Erythroblast (primary cell): Measurements from ENCODE around the gene MAMDC2.

Source experiments
- GATA1 ChIP-seq: IDR thresholded peaks from 2 replicates; pipeline ENCODE4 v1.6.1; 2011; ENCODE audit warnings: low read depth, mild to moderate bottlenecking, control low read depth, low read length, moderate library complexity
- POLR2A ChIP-seq: IDR thresholded peaks from 2 replicates; pipeline ENCODE4 v1.6.1; 2011; ENCODE audit warnings: mild to moderate bottlenecking, low read length

- TF ChIP-seq POLR2A (no peak), GATA1 (no peak)
These were observed 35.9 kb downstream of the MAMDC2 start for GRCh38 chr9:70079417-70080037.
